Loucy (cell line): Measurements from ENCODE around the gene PPID.

Source experiments
- H2AFZ ChIP-seq: fragments of 200-600 bp; sonication (generic); 2 replicates; pipeline ENCODE4 v1.6.0; 2016; ENCODE audit warnings: antibody characterized with exemption, mild to moderate bottlenecking, low read length, moderate library complexity
- H3F3A ChIP-seq: fragments of 200-600 bp; 2 replicates; pipeline ENCODE4 v1.6.0; 2016; ENCODE audit warnings: antibody characterized with exemption, low read depth, mild to moderate bottlenecking
- H3K27me3 ChIP-seq: fragments of 200-600 bp; sonication (generic); 2 replicates; pipeline ENCODE4 v1.6.1; 2014; ENCODE audit warnings: low read length, mild to moderate bottlenecking; ENCODE audit not compliant: insufficient read depth, poor library complexity, severe bottlenecking
- H3K36me3 ChIP-seq: fragments of 200-600 bp; sonication (generic); 2 replicates; pipeline ENCODE4 v1.6.1; 2016; ENCODE audit warnings: low read length; ENCODE audit not compliant: insufficient read depth
- H3K4me1 ChIP-seq: fragments of 200-600 bp; sonication (generic); 2 replicates; pipeline ENCODE4 v1.5.1; 2014; ENCODE audit warnings: low read length, mild to moderate bottlenecking; ENCODE audit not compliant: insufficient read depth, poor library complexity, severe bottlenecking
- H3K4me2 ChIP-seq: fragments of 200-600 bp; sonication (generic); 2 replicates; pipeline ENCODE4 v1.6.0; 2014; ENCODE audit warnings: antibody characterized with exemption, low read length, low read depth, mild to moderate bottlenecking; ENCODE audit not compliant: poor library complexity, severe bottlenecking
- H3K4me3 ChIP-seq: fragments of 200-600 bp; sonication (generic); 2 replicates; pipeline ENCODE4 v1.5.1; 2014; ENCODE audit warnings: low read length, mild to moderate bottlenecking, mixed read lengths; ENCODE audit not compliant: poor library complexity, severe bottlenecking
- H3K79me2 ChIP-seq: fragments of 200-600 bp; sonication (generic); 2 replicates; pipeline ENCODE4 v1.6.1; 2014; ENCODE audit warnings: low read length; ENCODE audit not compliant: insufficient read depth
- H3K9ac ChIP-seq: fragments of 200-600 bp; sonication (generic); 2 replicates; pipeline ENCODE4 v1.6.0; 2014; ENCODE audit warnings: mild to moderate bottlenecking, low read depth, low read length, moderate library complexity; ENCODE audit not compliant: poor library complexity, severe bottlenecking
- H3K9me2 ChIP-seq: fragments of 200-600 bp; sonication (generic); replicated peaks from 2 replicates; pipeline ENCODE4 v1.6.1; 2016; ENCODE audit warnings: low read depth, low read length, mixed read lengths
- H3K9me3 ChIP-seq: fragments of 200-600 bp; sonication (generic); 2 replicates; pipeline ENCODE4 v1.6.1; 2014; ENCODE audit warnings: mild to moderate bottlenecking, antibody characterized with exemption, low read length, low read depth; ENCODE audit not compliant: insufficient read depth
- H4K20me1 ChIP-seq: fragments of 200-600 bp; sonication (generic); 2 replicates; pipeline ENCODE4 v1.6.0; 2014; ENCODE audit warnings: antibody characterized with exemption, low read length, mild to moderate bottlenecking; ENCODE audit not compliant: insufficient read depth, poor library complexity, severe bottlenecking
- CTCF ChIP-seq: fragments of 200-600 bp; sonication (generic); conservative IDR thresholded peaks from 2 replicates; pipeline ENCODE4 v1.5.1; 2014; ENCODE audit warnings: mild to moderate bottlenecking, antibody characterized with exemption, low read length
- EZH2phosphoT487 ChIP-seq: fragments of 200-600 bp; IDR thresholded peaks from 2 replicates; pipeline ENCODE4 v1.6.1; 2018; ENCODE audit warnings: antibody characterized with exemption, mild to moderate bottlenecking, moderate library complexity, borderline replicate concordance

PPID gene

GRCh38 chr4:158738866-158739265 lies 15.7 kb upstream of the PPID start:
- Histone ChIP-seq H3K4me2 (no peak overlapping the region), H3K36me3 (no peaks in the 10 kb centered on the region), H3K9me2 (no peaks in the 10 kb centered on the region), H3F3A (no peaks in the 10 kb centered on the region), H2AFZ (no peak overlapping the region), H3K79me2 (no peaks in the 10 kb centered on the region), H3K9ac (no peak overlapping the region), H3K4me1 (no peaks in the 10 kb centered on the region), H3K4me3 (no peak overlapping the region), H3K9me3 (no peaks in the 10 kb centered on the region), H3K27me3 (no peaks in the 10 kb centered on the region), H4K20me1 (no peaks in the 10 kb centered on the region)
- TF ChIP-seq CTCF, result no peak
- no peak for TF ChIP-seq EZH2phosphoT487

GRCh38 chr4:158729716-158730559 lies 6.7 kb upstream of the PPID start:
- Histone ChIP-seq H3K36me3 (no peaks in the 10 kb centered on the region), H3K9ac (peak overlapping the region; percentile 9), H3K4me2 (peak overlapping the region; percentile 22), H3K9me2 (no peaks in the 10 kb centered on the region), H2AFZ (peak overlapping the region; percentile 82), H4K20me1 (no peaks in the 10 kb centered on the region), H3F3A (no peaks in the 10 kb centered on the region), H3K27me3 (no peaks in the 10 kb centered on the region), H3K4me3 (no peak overlapping the region), H3K4me1 (peaks cover 8% of the 10 kb centered on the region), H3K9me3 (no peaks in the 10 kb centered on the region), H3K79me2 (no peaks in the 10 kb centered on the region)
- no peak for TF ChIP-seq EZH2phosphoT487
- peak; percentile 95 for TF ChIP-seq CTCF

GRCh38 chr4:158728236-158728635 lies 5.0 kb upstream of the PPID start:
- peaks cover 8% of the 10 kb centered on the region for H3K4me1 ChIP-seq
- no peak overlapping the region for H3K9ac ChIP-seq
- TF ChIP-seq EZH2phosphoT487, result no peak
- TF ChIP-seq CTCF, result no peak
- H3K4me3 ChIP-seq, result no peak overlapping the region
- no peaks in the 10 kb centered on the region for H3K27me3 ChIP-seq
- peak overlapping the region; percentile 65; the same call in 1 of the 2 replicates for H2AFZ ChIP-seq
- no peaks in the 10 kb centered on the region for H3K9me2 ChIP-seq
- H3K9me3 ChIP-seq, result no peaks in the 10 kb centered on the region
- H3K4me2 ChIP-seq, result no peak overlapping the region
- no peaks in the 10 kb centered on the region for H3F3A ChIP-seq
- H3K79me2 ChIP-seq, result no peaks in the 10 kb centered on the region
- no peaks in the 10 kb centered on the region for H3K36me3 ChIP-seq
- no peaks in the 10 kb centered on the region for H4K20me1 ChIP-seq
